NOMO-1 treated with dmso at 0.1 percent for 144 hours (cell line): ENCODE data around the gene IL17RA.

Experiments used
- DNase-seq: peaks from one replicate; lab custom pipeline; 2025; ENCODE audit not compliant: unreplicated experiment; lab: John Stamatoyannopoulos, UW

IL17RA gene

GRCh38 chr22:17106161-17106784 lies 21.5 kb downstream of the IL17RA start:
- DNase-seq, result peak; percentile 78

DNA sequence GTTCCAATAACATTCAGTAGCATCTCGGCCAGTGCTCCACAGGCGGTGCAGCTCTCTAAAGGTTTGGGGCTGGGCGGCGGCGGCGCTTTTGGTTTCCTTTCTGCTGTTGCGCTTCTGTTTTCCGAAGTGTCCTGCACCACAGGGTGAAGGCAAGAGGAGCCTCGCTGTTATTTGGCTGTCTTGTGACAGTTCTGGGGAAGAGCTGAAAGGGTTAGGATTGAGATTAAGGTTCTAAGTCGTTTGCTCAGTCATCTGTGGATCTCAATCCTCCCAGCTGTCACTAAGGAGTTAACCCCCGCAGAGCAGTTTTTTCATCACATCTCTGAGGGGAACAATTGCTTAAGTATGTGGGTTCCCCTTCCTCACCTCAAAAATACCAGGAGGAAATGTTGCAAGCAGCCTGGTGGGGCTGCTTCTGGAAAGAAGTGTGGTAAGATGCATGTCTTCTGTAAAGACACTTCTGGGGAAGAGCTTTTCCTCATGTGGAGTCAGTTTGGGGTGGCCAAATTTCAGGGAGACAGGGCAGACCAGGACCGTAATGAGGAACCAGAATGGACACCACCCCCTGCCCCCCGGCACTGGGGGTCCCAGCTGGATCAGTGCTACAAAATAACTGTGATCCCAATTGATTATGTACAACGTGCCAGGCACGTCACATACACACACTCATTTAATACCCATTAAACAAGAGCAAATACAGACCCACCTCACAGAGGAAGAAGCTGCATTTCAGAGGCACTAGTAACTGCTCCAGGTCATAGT lies 22.2 kb downstream of the IL17RA start:
- DNase-seq, result peak; percentile 99

DNA sequence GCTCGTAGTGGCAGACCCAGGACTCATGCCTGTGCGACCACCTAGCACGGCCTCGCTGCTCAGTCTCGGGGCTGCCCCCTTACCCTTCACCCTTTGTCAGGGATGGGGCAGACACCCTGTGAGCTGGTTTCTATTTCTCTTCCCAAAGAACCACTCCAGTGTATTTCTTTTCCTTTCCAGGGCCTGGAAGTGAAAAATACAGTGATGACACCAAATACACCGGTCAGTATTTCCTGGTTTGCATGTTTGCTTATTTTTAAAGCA lies 22.7 kb downstream of the IL17RA start:
- no peak for DNase-seq

GRCh38 chr22:17108256-17109112 lies 23.7 kb downstream of the IL17RA start:
- no peak for DNase-seq

- DNase-seq, result no peak
These were observed 24.5 kb downstream of the IL17RA start for GRCh38 chr22:17109113-17109865.

DNA sequence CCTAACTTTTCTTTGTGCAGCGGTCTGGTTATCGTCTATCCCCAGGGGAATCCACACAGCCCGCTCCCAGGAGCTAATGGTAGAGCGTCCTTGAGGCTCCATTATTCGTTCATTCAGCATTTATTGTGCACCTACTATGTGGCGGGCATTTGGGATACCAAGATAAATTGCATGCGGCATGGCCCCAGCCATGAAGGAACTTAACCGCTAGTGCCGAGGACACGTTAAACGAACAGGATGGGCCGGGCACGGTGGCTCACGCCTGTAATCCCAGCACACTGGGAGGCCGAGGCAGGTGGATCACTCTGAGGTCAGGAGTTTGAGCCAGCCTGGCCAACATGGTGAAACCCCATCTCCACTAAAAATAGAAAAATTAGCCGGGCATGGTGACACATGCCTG lies 25.2 kb downstream of the IL17RA start:
- DNase-seq, result no peak

DNA sequence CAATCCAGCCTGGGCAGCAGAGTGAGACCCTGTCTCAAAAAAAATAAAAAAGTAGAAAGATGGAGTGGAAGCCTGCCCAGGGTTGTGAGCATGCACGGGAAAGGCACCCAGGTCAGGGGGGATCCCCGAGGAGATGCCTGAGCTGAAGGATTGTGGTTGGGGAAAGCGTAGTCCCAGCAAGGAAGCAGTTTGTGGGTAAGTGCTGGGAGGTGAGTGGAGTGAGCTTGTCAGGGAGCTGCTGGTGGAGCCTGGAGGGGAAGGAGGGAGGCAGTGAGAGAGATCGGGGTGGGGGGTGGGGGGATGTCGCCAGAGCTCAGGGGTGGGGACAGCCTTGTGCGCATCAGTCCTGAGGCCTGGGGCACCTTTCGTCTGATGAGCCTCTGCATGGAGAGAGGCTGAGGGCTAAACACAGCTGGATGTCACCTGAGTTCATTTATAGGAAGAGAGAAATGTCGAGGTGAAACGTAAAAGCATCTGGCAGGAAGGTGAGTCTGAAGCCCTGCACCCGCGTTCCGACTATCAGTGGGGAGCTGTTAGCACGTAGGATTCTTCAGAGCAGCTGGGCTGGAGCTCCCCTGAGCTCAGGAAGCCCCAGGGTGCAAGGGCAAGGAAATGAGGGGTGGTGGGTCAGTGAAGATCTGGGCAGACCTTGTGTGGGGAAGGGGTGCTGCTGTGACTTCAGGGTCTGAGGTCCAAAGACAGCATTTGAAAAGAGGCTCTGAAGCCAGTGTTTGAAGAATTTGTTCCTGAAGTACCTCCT lies 26.2 kb downstream of the IL17RA start:
- DNase-seq, result no peak

GRCh38 chr22:17112491-17113042 lies 27.8 kb downstream of the IL17RA start:
- DNase-seq, result no peak

DNA sequence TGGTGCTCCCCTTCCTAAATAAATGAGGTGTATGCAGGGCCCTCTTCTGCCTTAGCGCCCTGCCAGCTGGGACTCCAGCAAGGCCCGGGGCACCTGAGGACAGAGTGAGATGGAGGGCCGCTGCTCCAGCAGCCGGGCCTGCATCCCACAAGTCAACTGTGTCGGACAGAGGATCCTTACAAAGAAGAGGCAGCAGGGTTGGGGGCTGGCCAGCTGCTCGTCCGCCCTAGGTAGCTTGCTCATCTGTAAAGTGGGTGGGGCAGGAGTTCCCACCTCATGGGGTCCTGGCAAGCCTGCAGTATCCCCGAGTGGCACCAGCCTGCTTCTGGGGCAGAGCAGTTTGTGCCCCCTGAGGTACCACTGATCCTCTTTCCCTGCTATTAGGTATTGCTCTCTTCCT lies 28.8 kb downstream of the IL17RA start:
- DNase-seq, result no peak

DNA sequence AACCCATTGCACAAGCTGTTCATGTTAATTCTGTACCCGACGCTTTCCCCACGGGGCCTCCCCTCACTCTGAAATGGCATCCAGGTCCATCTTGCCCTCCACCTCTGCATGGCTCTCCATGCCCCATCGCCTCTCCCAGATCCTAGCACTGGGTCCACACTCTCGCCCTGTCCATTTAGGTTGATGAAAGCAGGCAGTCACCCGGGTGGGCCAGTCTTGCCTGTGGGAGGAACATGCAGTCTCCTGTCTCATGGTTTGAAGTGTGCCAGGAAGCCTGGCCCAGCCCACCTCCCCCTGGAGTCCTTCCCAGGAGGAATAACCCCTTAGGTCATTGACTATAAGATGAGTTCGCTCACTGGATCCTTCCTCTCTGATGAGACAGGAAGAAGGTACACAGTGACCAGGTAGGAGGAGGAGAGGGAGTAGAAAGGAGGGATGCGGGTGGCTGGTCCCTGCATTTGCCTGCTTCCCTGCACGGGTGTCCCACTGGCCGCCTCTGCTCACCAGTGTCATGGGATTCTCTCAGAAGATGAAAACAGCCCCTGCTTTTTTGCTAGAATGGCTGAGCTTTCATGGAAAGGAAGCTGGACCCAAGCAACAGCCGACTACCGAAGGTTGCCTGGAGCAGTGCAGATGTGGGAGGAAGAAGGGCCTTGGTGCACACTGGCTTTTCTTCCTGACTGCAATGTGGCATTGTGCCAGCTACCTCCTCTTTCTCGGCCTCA lies 29.5 kb downstream of the IL17RA start:
- DNase-seq, result no peak

DNA sequence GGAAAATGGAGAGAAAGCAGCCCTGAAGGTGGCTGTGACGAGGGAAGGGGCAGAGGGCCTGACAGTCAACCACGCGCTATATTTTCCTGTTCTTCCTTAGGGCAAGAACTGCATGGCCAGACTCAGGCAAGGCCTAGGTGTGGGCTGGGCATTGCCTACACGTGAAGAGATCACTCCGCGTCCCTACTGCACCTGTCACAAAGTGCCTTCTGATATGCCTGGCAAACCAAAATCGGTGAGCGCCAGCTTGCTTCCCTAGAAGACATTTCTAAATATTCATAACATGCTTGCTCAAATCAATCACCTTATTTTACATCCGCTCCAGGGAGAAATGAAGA lies 30.1 kb downstream of the IL17RA start:
- DNase-seq, result no peak

DNA sequence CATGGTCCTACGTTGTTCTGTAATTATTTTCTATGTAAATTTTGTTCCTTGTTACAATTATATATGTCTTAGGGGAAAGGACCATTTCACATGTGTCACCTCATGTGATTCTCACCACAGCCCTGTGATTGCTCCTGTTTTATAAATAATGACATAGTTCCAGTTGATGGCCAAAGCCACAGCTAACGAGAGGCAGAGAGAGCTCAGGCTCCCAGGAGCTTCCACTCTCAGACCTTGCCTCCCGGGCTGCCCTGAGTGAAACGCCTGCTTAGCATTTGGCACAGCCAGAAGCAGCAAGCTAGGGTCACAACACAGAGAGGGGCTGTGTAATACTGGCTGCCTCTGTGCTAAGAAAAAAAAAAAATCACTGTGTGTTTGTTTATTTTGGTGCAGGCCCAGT lies 30.4 kb downstream of the IL17RA start:
- no peak for DNase-seq

DNA sequence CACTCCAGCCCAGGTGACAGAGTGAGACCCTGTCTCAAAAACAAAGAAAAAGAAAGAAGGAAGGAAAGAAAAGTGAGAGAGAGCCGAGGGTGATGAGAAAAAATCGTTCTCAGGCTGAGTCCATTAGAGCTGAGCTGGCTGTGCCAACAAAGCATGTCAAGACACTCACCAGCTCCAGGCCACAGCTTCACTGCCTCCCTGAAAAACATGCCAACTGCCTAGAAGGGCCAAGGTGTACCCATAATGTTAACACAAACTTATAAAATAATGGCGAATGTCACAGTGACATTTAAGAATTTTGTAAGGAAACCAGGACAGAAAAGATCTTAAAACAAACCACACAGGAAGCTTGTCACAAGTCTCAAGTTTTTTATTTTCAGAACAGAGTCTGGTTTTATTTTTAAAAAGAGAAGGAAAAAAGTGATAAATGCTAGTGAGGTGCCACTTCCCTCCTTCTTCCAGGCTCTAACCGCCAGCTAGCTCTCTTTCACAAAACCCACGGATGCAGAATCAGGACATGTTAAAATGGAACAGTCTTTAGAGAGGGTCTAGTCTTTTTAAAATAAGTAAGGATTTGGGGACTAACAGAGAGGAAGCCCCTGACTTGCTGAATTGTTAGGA lies 31.3 kb downstream of the IL17RA start:
- no peak for DNase-seq

DNA sequence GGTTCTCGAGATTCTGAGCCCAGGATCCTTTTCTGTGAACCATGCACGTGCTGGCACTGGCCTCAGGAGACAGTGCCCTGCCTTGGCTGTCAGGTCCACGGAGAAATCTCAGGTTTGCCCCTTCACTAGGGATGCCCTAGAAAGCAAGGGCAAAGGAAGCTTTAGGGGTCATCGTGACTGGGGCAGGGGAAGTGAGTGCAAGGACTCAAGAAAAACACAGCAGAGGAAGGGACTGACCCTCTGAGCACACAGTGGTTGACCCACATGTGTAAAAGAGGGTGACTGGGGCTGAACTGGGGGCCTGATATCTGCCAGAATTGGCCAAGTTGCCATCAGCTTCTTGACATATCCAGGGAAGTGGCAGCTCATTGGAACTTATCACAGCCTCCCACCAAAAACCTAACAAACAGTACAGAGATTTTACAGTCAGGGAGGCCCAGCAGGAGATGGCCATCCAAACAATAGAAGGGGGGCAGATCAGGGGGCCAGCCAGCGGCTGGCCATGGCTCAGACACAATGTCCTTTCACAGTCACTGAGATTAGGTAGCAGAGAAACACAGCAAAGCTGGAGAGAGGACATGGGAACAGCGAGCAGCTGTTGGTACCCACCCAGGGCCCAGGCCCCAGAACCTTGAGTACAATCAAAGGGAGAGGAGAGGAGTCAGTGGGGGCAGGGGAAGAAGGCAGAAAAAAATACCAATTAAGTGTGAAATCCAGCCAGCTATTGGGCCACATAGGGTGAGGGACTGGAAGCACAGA lies 32.0 kb downstream of the IL17RA start:
- DNase-seq, result no peak

DNA sequence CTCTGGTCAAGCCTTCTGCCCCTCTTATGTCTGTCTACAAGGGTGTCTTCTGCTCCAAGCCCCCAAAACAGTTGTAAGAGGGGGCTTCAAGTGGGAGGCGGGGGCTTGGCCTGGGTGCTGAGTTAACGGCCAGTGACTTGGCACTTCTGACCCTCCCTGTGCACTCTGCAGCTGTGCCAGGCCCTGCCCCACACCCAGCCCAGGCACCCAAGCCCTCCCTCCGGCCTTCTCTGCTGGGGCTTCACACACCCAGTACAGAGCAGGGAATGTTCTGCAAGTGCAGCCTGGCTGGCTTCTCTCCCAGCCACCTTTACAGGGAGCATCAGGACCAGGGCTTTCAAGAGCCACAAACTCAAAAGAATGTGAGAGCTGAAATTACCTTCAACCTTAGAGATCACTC lies 32.6 kb downstream of the IL17RA start:
- no peak for DNase-seq

DNA sequence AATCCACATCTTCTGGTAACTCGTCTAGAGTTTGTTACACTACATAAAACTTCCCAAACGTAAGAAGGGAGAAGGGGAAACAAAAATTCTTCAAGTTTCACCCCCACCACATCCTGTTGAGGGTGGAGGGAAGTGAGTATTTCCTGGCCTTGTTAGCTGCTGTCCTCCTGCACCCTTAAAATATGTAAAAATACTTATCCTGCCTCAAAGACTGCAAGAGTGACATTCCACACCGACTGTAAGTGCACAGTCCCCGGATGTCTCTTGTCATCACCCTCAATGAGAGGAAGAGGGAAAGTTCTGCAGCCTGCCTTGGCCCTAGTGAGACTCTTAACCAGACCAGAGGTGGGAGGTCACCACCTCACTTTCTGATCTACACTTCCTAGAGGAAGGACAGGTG lies 33.1 kb downstream of the IL17RA start:
- DNase-seq, result no peak

DNA sequence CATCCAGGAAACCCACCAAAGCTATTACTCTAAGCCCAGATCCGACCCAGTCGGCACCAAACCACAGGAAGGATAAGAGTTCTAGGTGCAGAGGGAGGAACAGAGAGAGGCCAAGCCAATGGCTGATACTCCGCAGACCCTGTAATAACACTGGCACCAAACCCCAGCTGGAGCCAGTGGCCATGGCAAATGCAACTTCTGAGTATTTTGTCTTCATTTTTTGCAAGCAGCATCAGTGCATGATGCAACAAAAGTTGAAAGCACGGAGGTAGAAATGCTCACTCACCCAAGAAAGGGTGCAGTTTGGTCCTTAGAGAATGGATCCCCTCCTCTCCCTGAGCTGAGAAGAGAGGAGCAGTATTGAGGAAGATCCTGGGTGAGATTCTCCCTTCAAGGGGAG lies 33.5 kb downstream of the IL17RA start:
- DNase-seq, result no peak

- DNase-seq, result no peak
These were observed 34.8 kb downstream of the IL17RA start for GRCh38 chr22:17119481-17120202.
